Activated T-cell treated with anti-CD3 and anti-CD28 coated beads, Interleukin-2, amount 50 U/mL, for 24 hours (primary cell): ENCODE measurements around the gene DRD5.
A peak's percentile ranks its signal among the peaks of the same experiment; 100 is the strongest.
"Not testable (repeated sequence)": the region's sequence is repeated elsewhere in the genome, so short reads cannot be mapped to it uniquely, and the experiment has no call there.

Source experiments
- DNase-seq: peaks from one replicate; pipeline ENCODE4 v3.0.0-alpha.2; 2020
- H3K27ac Mint-ChIP-seq: 2 replicates; pipeline ENCODE4 v1.8.0; 2020; ENCODE audit warnings: mild to moderate bottlenecking, mixed read lengths
- H3K27me3 Mint-ChIP-seq: 2 replicates; pipeline ENCODE4 v1.8.0; 2020; ENCODE audit warnings: mixed read lengths
- H3K36me3 Mint-ChIP-seq: 2 replicates; pipeline ENCODE4 v1.8.0; 2020; ENCODE audit warnings: low read depth, mixed read lengths
- H3K4me1 Mint-ChIP-seq: 2 replicates; pipeline ENCODE4 v1.8.0; 2020; ENCODE audit warnings: low read depth, mixed read lengths
- H3K4me3 Mint-ChIP-seq: 2 replicates; pipeline ENCODE4 v1.8.0; 2020; ENCODE audit warnings: mild to moderate bottlenecking, moderate library complexity, mixed read lengths
- H3K9me3 Mint-ChIP-seq: 2 replicates; pipeline ENCODE4 v1.8.0; 2020; ENCODE audit warnings: mixed read lengths

DRD5 gene

DNA sequence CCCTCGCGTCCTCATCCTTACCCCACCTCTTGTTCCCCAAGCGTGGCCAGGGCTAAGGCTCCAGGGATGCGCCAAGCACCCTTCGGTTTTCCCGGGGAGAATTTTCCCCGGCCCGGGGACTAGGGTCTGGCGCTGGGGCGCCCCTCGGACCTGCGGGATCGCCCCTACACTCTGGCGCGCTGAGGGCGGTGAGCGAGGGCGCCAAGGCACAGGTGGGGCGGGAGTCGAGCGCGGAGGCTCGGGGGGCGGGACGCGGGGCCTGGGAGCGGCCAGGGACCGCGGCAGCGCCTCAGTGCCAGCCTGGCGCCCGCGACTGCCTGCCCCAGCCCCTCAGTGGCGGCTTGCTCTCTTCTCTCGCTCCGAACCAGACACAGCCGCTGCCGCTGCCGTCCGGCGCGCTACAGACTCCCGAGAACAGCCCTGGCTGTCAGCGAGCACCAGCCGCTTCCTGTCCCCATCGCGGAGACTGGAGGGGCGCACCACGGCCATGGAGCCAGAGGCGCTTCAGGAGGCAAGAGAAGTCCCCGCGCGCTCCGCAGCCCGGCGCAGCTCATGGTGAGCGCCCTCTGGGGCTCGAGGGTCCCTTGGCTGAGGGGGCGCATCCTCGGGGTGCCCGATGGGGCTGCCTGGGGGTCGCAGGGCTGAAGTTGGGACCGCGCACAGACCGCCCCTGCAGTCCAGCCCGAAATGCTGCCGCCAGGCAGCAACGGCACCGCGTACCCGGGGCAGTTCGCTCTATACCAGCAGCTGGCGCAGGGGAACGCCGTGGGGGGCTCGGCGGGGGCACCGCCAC lies at the start of gene DRD5:
Gene DRD5 (plus strand): TSS at position 292 of the 793 bp plus-strand sequence. CDS start 396 bp downstream, at position 688.
- Mint-ChIP-seq H3K4me3 (no peak within 1 kb of the TSS), H3K27ac (no peak within 1 kb of the TSS), H3K4me1 (no peaks in the 10 kb centered on the region), H3K36me3 (no peaks in the 10 kb centered on the region), H3K27me3 (peaks cover 58% of the 10 kb centered on the region), H3K9me3 (no peaks in the 10 kb centered on the region)
- no peak for DNase-seq

DNA sequence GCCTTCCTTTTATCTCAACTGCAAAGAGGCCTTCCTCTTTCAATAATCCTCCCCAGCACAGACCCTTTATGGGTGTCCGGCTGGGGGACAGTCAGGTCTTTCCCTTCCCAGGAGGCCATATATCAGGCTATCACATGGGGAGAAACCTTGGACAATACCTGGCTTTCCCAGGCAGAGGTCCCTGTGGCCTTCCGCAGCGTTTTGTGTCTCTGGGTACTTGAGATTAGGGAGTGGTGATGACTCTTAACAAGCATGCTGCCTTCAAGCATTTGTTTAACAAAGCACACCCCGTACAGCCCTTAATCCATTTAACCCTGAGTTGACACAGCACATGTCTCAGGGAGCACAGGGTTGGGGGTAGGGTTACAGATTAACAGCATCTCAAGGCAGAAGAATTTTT lies 49.2 kb upstream of the DRD5 start:
- not testable (repeated sequence) for H3K36me3 Mint-ChIP-seq, H3K27ac Mint-ChIP-seq, DNase-seq, H3K4me1 Mint-ChIP-seq, H3K4me3 Mint-ChIP-seq, H3K27me3 Mint-ChIP-seq, H3K9me3 Mint-ChIP-seq

DNA sequence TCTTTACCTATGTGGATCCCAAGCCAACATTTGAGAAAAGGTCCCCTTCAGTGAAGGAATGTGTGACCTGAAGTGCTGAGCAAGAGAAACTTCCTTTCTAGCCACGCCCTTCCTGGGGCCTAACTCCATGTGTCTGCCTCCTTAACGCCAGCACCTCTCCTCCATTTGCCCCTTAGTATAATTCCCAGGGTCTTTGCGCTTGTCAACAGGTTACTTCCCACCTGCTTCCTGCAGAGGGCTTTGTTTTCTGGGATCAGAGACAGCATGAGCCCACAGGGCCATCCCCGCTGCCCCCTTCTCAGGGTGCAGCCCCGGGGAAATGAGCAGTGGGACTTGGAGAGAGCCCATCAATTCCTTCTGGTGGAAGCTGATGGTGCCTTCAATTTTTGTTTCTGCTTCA lies 45.9 kb upstream of the DRD5 start:
- no peak for DNase-seq
- Mint-ChIP-seq H3K9me3 (no peaks in the 10 kb centered on the region), H3K4me3 (no peak overlapping the region), H3K27ac (no peak overlapping the region), H3K27me3 (peaks cover 3% of the 10 kb centered on the region), H3K4me1 (no peaks in the 10 kb centered on the region), H3K36me3 (no peaks in the 10 kb centered on the region)

DNA sequence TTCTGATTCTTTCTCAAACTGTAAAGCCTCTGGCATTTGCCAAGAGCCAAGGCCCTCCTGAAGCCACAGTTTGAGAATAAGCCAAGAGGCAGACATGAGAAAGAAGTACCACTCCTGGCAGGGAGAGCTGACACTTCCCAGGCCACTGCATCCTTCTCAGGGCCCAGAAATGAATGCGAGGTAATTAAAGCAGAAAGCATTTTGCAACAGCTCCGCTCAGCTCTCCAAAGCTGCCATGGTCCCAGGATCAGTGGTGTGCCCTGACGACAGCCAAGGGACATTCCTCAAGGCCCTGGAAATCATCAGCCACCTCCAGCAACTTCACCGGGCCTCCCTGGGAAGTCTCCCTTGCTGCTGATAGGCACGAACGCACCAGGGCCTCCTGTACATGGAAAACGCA lies 44.2 kb upstream of the DRD5 start:
- not testable (repeated sequence) for H3K9me3 Mint-ChIP-seq, DNase-seq, H3K36me3 Mint-ChIP-seq, H3K27me3 Mint-ChIP-seq, H3K4me1 Mint-ChIP-seq, H3K4me3 Mint-ChIP-seq, H3K27ac Mint-ChIP-seq

DNA sequence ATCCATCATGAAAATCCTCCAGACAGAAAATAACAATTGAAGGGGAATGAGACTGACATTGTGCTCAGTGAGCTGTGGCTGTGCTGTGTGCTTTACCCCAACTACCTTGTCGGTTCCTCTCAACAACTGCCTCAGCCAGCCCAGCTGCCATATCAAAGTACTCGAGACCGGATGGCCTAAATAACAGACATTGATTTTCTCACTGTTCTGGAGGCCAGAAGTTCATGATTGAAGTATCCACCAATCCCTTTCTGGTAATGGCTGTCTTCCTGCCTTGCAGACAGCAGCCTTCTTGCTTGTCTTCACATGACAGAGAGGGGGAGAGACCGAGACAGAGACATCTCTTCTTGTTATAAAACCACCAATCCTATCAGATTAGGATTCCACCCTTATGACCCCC lies 37.6 kb upstream of the DRD5 start:
- not testable (repeated sequence) for H3K27ac Mint-ChIP-seq, H3K4me3 Mint-ChIP-seq, H3K4me1 Mint-ChIP-seq, DNase-seq, H3K9me3 Mint-ChIP-seq, H3K36me3 Mint-ChIP-seq, H3K27me3 Mint-ChIP-seq

DNA sequence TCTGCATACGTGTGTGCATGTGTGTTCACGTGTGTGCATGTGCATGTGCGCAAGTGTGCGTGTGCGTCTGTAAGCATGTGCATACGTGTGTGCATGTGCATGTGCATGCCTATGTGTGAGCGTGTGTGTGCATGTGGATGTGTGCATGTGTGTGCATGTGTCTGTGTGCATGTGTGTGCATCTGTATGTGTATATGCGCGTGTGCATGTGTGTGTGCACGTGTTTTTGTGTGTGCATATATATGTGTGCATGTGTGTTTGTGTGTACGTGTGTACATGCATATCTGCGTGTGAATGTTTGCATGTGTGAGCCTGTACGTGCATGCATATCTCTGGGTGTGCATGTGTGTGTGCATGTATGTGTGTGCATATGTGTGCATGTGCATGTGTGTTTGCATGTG lies 35.7 kb upstream of the DRD5 start:
- Mint-ChIP-seq H3K9me3 (no peaks in the 10 kb centered on the region), H3K27me3 (peaks cover 15% of the 10 kb centered on the region), H3K27ac (no peak overlapping the region), H3K36me3 (no peaks in the 10 kb centered on the region), H3K4me3 (no peak overlapping the region), H3K4me1 (no peaks in the 10 kb centered on the region)
- DNase-seq = no peak

DNA sequence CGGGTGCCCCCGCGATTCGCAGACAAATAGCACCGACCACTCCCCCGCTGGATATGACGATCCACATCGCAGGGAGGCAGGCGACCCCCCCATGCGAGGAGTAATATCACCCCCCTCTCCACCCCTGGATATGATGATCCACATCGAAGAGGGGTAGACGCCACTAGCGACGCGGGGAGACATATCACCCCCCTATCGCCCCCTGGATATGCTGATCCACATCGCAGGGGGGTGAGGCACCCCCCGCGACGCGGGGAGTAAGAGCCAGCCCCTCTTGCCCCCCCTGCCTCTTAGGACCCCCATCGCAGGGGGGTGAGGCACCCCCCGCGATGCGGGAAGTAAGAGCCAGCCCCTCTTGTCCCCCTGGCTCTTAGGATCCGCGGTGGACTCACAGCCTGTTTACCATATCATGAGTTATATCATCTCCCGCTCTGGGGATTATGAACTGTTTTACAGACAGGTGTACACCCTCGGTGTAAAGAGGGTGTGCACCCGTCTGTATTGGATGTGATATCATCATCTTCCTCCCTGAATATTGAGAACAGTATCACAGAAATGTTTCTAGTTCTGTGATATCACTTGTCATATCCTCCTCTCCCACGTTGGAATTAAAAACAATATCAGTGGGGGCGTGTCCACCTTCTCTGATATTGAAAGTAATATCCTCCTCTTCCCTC lies 22.7 kb upstream of the DRD5 start:
- no peaks in the 10 kb centered on the region for H3K4me1 Mint-ChIP-seq
- H3K4me3 Mint-ChIP-seq = no peak overlapping the region
- H3K27me3 Mint-ChIP-seq = peaks cover 8% of the 10 kb centered on the region
- no peak for DNase-seq
- no peaks in the 10 kb centered on the region for H3K9me3 Mint-ChIP-seq
- no peaks in the 10 kb centered on the region for H3K36me3 Mint-ChIP-seq
- H3K27ac Mint-ChIP-seq = no peak overlapping the region

DNA sequence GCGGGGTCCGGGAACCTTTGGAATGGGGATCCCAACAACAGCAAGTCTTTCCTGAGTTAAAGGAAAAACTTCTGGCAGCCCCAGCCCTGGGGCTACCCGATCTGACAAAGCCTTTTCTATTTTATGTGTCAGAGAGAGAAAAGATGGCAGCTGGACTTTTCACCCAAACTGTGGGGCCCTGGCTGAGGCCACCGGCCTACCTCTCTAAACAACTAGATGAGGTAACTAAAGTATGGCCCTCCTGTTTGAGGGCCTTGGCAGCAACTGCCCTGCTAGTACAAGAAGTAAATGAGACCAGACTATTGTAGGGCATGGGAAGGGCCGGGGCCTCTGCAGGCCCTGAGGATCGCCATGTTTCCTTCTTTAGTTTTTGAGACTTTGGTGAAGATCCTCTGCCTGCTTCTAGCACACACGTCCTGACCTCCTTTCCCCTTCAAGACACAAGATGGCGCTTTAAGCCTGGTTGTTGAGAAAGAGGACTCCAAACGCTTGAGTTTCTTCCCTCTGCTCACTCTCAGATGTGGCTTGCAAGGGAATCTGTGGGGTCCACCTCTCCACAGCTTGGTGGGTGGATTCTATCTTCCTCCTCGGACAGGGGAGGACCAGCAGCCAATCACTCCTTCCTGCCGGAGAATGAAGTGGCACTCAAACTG lies 18.5 kb upstream of the DRD5 start:
- Mint-ChIP-seq H3K27me3 (peaks cover 31% of the 10 kb centered on the region), H3K4me1 (no peaks in the 10 kb centered on the region), H3K36me3 (no peaks in the 10 kb centered on the region), H3K9me3 (no peaks in the 10 kb centered on the region), H3K27ac (no peak overlapping the region), H3K4me3 (no peak overlapping the region)
- DNase-seq = peak; percentile 36

DNA sequence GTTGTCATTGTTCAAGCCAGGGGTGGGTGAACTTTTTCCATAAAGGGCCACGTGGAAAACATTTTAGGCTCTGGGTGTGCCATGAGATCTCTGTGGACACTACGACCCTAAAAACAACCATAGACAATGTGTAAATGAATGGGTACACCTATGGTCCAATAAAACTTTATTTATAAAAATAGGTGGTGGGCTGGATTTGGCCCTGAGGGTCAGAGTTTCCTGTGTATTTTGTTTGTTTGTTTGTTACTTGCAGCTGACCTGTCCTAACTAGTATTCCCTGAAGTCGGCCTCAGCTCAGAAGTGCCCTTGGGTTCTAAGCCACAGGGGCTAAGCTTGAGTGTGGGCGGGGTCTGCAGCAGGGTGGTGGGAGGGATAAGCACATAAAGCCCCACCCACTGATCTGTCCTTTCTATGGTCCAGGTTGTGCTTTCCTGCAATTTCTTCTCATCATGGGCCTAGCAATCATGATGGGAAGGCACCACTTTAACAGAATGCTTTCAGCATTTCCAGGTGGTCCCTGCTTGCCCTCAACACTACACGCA lies 17.2 kb upstream of the DRD5 start:
- no peak for DNase-seq
- Mint-ChIP-seq H3K4me3 (no peak overlapping the region), H3K27me3 (peaks cover 36% of the 10 kb centered on the region), H3K4me1 (no peaks in the 10 kb centered on the region), H3K36me3 (no peaks in the 10 kb centered on the region), H3K27ac (no peak overlapping the region), H3K9me3 (no peaks in the 10 kb centered on the region)

DNA sequence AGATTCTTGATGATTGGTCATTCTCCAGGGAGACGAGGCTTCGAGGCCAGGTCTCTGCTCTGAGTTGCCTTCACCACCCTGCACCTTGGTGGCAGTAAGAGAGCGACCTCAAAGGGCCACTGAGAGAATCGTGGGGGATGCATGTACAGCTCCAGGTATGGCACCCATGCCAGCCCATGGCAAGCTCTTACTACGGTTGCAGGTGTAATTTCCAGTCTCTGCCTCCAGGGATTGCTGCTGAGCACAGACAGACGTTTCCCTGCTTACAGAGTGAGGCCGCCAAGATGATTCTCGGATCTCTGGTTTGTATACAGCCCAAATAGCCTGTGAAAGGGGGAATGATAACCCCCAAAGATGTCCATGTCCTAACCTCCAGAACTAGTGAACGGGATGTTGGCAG lies 16.3 kb upstream of the DRD5 start:
- Mint-ChIP-seq H3K4me1 (no peaks in the 10 kb centered on the region), H3K9me3 (no peaks in the 10 kb centered on the region)

DNA sequence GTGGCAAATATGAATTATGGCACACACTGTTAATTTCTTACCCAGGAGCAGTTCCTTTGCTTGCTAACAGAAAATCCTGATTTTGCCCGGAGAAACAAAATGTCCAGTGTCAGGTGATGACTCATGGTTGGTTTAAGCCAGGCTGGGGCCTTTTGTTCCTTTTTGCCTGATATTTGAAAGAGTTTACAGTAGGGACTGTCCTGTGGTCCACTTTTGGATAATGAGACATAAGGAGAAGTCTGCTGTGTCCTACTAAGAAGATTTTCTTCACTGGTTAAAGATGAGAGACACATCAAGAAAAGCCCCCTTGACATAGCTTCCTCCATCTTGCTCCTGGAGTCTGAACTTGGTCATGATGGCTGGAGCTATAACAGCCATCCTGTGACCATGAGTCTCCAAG lies 12.1 kb upstream of the DRD5 start:
- peaks cover 36% of the 10 kb centered on the region for H3K27me3 Mint-ChIP-seq
- no peaks in the 10 kb centered on the region for H3K36me3 Mint-ChIP-seq
- H3K27ac Mint-ChIP-seq = no peak overlapping the region
- H3K4me1 Mint-ChIP-seq = no peaks in the 10 kb centered on the region
- H3K4me3 Mint-ChIP-seq = no peak overlapping the region
- no peak for DNase-seq
- H3K9me3 Mint-ChIP-seq = no peaks in the 10 kb centered on the region

More for the DNA sequence above, 16.3 kb upstream of the DRD5 start:
- no peak for DNase-seq
- no peaks in the 10 kb centered on the region for H3K36me3 Mint-ChIP-seq
- H3K4me3 Mint-ChIP-seq = no peak overlapping the region
- H3K27ac Mint-ChIP-seq = no peak overlapping the region
- peaks cover 36% of the 10 kb centered on the region for H3K27me3 Mint-ChIP-seq

DNA sequence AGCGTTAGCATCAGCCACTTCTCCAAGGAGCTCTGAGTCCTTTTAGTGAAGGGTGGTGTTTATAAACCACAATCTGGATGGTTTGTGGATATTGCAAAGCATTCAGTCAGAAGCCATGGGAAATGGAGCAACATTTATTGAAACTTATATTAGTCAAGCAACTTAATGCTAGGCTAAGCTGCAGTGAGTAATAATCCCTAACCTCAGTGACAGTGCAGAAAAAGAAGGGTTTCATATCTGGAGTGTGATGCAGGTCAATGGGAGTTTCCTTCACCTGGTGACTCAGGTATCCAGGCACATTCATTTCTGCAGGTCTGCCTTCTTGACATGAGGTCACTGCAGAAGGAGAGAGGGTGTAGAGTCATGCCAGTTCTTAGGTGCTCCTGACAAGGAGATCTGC lies 10.4 kb upstream of the DRD5 start:
- H3K4me1 Mint-ChIP-seq = no peaks in the 10 kb centered on the region
- DNase-seq = no peak
- H3K27me3 Mint-ChIP-seq = peaks cover 26% of the 10 kb centered on the region
- no peaks in the 10 kb centered on the region for H3K36me3 Mint-ChIP-seq
- H3K9me3 Mint-ChIP-seq = no peaks in the 10 kb centered on the region
- no peak overlapping the region for H3K27ac Mint-ChIP-seq
- H3K4me3 Mint-ChIP-seq = no peak overlapping the region

DNA sequence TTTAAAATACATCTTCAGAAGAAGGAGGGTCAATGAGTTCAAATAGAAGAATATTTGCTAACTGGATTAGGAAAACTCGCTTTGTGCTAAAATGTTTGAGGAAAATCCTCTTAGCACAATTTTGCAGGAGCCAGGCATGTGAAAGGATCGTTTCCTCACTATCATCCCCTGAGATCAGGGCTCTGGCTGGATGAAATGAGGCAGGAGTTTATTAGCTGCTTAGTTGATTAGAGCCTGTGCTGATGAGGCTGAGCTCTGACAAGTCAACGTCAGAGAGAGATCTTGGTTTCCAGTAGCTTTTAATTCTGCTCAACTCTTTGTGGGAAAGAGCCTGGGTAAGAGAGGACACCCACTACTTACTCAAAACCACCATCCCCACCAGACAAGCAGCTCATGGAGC lies 8.0 kb upstream of the DRD5 start:
- H3K27ac Mint-ChIP-seq = no peak overlapping the region

DNA sequence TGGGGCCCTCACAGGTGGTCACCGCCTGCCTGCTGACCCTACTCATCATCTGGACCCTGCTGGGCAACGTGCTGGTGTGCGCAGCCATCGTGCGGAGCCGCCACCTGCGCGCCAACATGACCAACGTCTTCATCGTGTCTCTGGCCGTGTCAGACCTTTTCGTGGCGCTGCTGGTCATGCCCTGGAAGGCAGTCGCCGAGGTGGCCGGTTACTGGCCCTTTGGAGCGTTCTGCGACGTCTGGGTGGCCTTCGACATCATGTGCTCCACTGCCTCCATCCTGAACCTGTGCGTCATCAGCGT lies 652 bp downstream of the DRD5 start:
- H3K9me3 Mint-ChIP-seq = no peaks in the 10 kb centered on the region
- peaks cover 58% of the 10 kb centered on the region for H3K27me3 Mint-ChIP-seq
- DNase-seq = no peak
- H3K36me3 Mint-ChIP-seq = no peaks in the 10 kb centered on the region
- no peak overlapping the region for H3K4me3 Mint-ChIP-seq
- no peak overlapping the region for H3K27ac Mint-ChIP-seq
- no peaks in the 10 kb centered on the region for H3K4me1 Mint-ChIP-seq

More for the DNA sequence above, 8.0 kb upstream of the DRD5 start:
- Mint-ChIP-seq H3K9me3 (no peaks in the 10 kb centered on the region), H3K4me3 (no peak overlapping the region), H3K4me1 (no peaks in the 10 kb centered on the region), H3K36me3 (no peaks in the 10 kb centered on the region), H3K27me3 (peaks cover 19% of the 10 kb centered on the region)
- no peak for DNase-seq

DNA sequence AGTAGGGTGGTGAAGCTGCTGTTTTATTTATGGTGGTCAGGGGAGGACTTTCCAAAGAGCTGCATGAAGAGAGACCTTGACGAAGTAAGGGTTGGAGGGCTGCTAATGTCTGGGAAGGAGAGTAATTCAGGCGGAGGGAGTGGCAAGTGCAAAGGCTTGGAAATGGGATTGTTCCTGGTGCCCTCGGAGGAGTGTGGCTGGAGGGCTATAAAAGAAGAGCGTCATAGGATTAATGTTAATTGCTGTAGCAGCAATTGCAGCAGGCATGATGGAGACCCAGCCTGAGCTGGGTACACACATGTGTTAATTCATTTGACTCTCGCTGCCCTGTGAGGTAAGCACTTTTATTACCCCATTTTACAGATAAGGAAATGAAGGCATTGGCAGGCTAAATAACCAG lies 4.5 kb downstream of the DRD5 start:
- not testable (repeated sequence) for H3K36me3 Mint-ChIP-seq, H3K4me1 Mint-ChIP-seq, H3K4me3 Mint-ChIP-seq, H3K27ac Mint-ChIP-seq, H3K9me3 Mint-ChIP-seq, DNase-seq
- peaks cover 39% of the 10 kb centered on the region for H3K27me3 Mint-ChIP-seq
